Progenitor cell of endocrine pancreas (in vitro differentiated cells): ENCODE data around the gene NOBOX. TPM values are rescaled to one million over a fixed set of nuclear protein-coding genes. Genes with fewer than 3 reads are reported as not detected.

Source experiments
- DNase-seq: peaks from one replicate; pipeline ENCODE4 v3.0.0; 2021; ENCODE audit warnings: low spot score; ENCODE audit not compliant: unreplicated experiment
- H3K27ac Mint-ChIP-seq: 2 replicates; pipeline ENCODE4 v1.8.0; 2021; ENCODE audit warnings: mild to moderate bottlenecking, moderate library complexity, mixed read lengths
- H3K27me3 Mint-ChIP-seq: 2 replicates; pipeline ENCODE4 v1.8.0; 2021; ENCODE audit warnings: mixed read lengths
- H3K36me3 Mint-ChIP-seq: 2 replicates; pipeline ENCODE4 v1.8.0; 2022; ENCODE audit warnings: mixed read lengths; ENCODE audit not compliant: insufficient read depth
- H3K4me1 Mint-ChIP-seq: 2 replicates; pipeline ENCODE4 v1.8.0; 2021; ENCODE audit warnings: low read depth, mixed read lengths
- H3K4me3 Mint-ChIP-seq: 2 replicates; pipeline ENCODE4 v1.8.0; 2021; ENCODE audit warnings: low read depth, mild to moderate bottlenecking, moderate library complexity, mixed read lengths
- H3K9me3 Mint-ChIP-seq: 2 replicates; pipeline ENCODE4 v1.8.0; 2021; ENCODE audit warnings: low read depth, mixed read lengths
- CTCF ChIP-seq: fragments of 200-600 bp; sonication (generic); IDR thresholded peaks from one replicate; pipeline ENCODE4 v1.5.0; 2021; ENCODE audit warnings: antibody characterized with exemption, mild to moderate bottlenecking; ENCODE audit not compliant: unreplicated experiment
- total RNA-seq: library from RNA; stranded (reverse); gene quantifications from 2 replicates; pipeline ENCODE4 v1.2.1, GENCODE V29; 2021

Gene NOBOX
- total RNA-seq, 1 donor from 2014 or later: not detected

GRCh38 chr7:144397086-144397485 is 6.4 kb downstream of the NOBOX start:
- Mint-ChIP-seq H3K27me3 (peaks cover 5% of the 10 kb centered on the region), H3K4me1 (no peaks in the 10 kb centered on the region), H3K4me3 (no peak overlapping the region), H3K27ac (peak overlapping the region; percentile 60), H3K36me3 (no peaks in the 10 kb centered on the region), H3K9me3 (peaks cover 3% of the 10 kb centered on the region)
- no peak for DNase-seq
- no peak for TF ChIP-seq CTCF

GRCh38 chr7:144391823-144392255 is 11.7 kb downstream of the NOBOX start:
- Mint-ChIP-seq H3K4me1 (peaks cover 9% of the 10 kb centered on the region), H3K4me3 (no peak overlapping the region), H3K27ac (no peak overlapping the region), H3K27me3 (peaks cover 5% of the 10 kb centered on the region), H3K36me3 (no peaks in the 10 kb centered on the region), H3K9me3 (peaks cover 3% of the 10 kb centered on the region)
- TF ChIP-seq CTCF: peak; percentile 75
- DNase-seq: no peak

- H3K4me1 Mint-ChIP-seq: peaks cover 12% of the 10 kb centered on the region
Observed at GRCh38 chr7:144391014-144391413, 12.5 kb downstream of the NOBOX start.

GRCh38 chr7:144390481-144390880 is 13.0 kb downstream of the NOBOX start:
- Mint-ChIP-seq H3K27ac (no peak overlapping the region), H3K9me3 (peaks cover 1% of the 10 kb centered on the region), H3K4me1 (peaks cover 12% of the 10 kb centered on the region), H3K27me3 (peaks cover 1% of the 10 kb centered on the region), H3K4me3 (no peak overlapping the region), H3K36me3 (no peaks in the 10 kb centered on the region)
- no peak for TF ChIP-seq CTCF
- DNase-seq: no peak

More at GRCh38 chr7:144391014-144391413, 12.5 kb downstream of the NOBOX start:
- H3K9me3 Mint-ChIP-seq: peaks cover 3% of the 10 kb centered on the region
- H3K27me3 Mint-ChIP-seq: peaks cover 5% of the 10 kb centered on the region
- no peak for TF ChIP-seq CTCF
- no peaks in the 10 kb centered on the region for H3K36me3 Mint-ChIP-seq
- no peak overlapping the region for H3K27ac Mint-ChIP-seq
- DNase-seq: no peak
- H3K4me3 Mint-ChIP-seq: no peak overlapping the region

- DNase-seq: no peak
- Mint-ChIP-seq H3K27me3 (no peaks in the 10 kb centered on the region), H3K4me1 (peaks cover 19% of the 10 kb centered on the region), H3K36me3 (no peaks in the 10 kb centered on the region), H3K4me3 (no peak overlapping the region), H3K27ac (no peak overlapping the region), H3K9me3 (no peaks in the 10 kb centered on the region)
- TF ChIP-seq CTCF: no peak
Observed at GRCh38 chr7:144388950-144389349, 14.5 kb downstream of the NOBOX start.
